GM12872 (cell line): Measurements from ENCODE around the gene SPOCK1.

Experiments
- TF ChIP-seq, protein P1 (sequence below): IDR thresholded peaks from 3 replicates; pipeline ENCODE4 v1.5.1; 2011; ENCODE audit warnings: low read depth, mild to moderate bottlenecking, low read length, moderate library complexity; ENCODE audit not compliant: insufficient read depth

Gene SPOCK1

DNA sequence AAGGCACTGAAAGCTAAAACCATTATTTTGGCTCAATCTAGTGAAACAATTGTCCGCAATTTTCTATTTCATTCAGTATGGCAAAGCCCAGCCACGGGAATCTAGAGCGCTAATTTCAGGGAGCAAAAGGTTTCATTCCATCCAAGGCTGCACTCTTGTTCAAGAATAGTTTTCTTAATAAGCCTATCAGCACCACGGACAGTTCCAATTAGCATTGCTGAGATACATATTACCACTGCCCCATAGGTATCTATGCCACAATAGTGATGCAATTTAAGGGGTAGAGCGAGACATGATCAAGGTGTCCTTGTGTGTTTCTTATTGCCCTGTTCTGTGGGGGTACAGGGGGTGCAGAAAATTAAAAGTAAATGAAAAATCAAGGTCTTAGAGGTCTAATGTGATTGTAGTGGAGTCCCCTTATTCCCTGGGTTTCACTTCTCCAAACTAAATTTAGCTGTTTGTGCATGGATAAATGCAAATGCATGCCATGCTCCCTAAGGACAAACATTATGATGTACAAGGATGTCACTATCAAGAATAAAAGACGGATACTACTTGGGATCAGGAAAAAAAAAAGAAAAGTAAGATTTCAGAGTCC is 45.5 kb downstream of the SPOCK1 start:
- TF ChIP-seq, protein P1, sequence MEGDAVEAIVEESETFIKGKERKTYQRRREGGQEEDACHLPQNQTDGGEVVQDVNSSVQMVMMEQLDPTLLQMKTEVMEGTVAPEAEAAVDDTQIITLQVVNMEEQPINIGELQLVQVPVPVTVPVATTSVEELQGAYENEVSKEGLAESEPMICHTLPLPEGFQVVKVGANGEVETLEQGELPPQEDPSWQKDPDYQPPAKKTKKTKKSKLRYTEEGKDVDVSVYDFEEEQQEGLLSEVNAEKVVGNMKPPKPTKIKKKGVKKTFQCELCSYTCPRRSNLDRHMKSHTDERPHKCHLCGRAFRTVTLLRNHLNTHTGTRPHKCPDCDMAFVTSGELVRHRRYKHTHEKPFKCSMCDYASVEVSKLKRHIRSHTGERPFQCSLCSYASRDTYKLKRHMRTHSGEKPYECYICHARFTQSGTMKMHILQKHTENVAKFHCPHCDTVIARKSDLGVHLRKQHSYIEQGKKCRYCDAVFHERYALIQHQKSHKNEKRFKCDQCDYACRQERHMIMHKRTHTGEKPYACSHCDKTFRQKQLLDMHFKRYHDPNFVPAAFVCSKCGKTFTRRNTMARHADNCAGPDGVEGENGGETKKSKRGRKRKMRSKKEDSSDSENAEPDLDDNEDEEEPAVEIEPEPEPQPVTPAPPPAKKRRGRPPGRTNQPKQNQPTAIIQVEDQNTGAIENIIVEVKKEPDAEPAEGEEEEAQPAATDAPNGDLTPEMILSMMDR, result no peak

DNA sequence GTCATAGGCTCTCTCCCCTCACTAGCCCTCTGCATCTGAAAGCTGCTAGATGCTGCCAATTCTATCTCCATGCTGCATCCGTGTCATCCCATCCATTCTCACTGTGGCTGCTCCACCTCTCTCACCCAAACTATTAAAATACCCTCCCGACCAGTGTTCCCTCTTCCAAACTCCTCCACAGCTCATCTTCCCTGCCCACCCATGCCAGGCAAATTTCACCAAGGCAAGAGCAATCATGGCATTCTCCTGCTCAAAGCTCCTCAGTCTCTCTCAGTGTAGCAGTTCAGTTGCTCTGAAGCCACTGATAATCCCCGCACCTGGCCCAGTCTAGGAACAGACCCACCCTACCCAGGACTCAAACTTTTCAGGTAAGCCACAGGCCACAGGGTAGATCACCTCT is 48.4 kb downstream of the SPOCK1 start:
- TF ChIP-seq, protein P1, result no peak

DNA sequence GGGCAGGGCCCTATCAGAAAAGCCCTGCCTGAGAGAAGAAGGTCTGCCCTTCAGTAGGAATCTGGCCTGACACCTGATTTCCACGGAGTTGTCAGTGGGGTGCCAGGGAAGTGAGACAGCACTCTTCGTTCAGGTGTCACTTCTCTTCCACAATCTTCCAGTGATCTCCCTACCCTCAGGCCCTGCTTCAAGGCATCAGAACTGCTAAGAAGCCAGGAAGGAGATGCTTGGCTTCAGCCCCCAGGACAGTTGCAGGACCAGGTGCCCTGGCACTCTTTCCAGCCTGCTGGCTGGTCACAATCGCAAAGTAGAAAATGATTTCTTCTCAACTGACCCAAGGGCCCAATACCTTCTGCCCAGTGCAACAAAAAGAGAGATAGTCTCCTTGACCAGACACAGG is 50.3 kb downstream of the SPOCK1 start:
- TF ChIP-seq, protein P1, result no peak

DNA sequence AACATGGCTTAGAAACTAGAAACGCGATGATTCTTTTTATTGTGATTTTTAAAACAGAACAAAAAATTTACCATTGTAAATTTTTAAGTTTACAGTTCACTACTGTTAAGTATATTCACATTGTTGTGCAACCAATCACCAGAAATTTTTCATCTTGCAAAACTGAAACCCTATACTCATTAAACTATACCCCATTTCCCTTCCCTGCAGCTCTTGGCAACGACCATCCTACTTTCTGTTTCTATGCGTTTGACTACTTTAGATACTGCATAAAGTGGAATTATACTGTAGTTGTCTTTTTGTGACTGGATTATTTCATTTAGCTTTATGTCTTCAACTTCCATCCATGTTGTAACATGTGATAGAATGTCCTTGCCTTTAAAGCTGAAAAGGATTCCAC is 52.5 kb downstream of the SPOCK1 start:
- TF ChIP-seq, protein P1, result no peak

DNA sequence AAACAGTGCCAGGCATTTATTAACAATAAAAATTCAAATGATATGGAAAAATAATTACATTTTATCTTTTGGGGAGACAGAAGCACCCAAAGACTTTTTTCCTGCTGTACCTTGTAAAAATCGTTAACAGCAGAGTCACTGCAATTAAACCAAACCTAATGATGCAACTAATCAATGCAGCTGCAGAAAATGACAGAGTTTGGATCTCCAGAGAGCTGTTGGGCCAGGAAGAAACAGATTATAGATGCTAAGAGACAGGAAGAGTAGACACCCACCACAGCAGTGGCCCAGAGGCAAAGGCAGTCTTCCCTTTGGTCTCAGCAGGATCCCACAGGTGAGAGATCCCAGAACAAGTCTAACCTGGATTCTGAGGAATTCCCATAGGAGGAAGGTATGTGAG is 53.0 kb downstream of the SPOCK1 start:
- TF ChIP-seq, protein P1, result no peak

DNA sequence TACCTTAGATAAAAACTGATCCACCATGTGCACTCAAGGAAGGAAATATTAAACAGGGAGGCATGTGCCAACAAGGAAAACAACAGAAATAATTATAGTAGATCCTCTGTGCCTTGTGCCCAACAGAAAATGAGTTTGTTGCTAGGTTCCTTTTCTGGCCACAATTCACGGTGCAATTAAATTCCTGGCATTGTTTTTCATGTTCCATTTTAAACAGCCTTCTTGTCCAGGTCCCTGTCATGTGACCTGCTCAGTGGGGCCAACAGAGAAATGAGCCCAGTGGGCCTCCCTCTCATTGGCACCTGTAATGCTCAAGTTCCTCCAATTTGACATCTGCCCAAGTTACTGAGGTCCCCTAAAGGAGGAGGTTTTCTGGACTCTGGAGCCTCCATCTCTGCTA is 56.5 kb downstream of the SPOCK1 start:
- TF ChIP-seq, protein P1, result no peak

DNA sequence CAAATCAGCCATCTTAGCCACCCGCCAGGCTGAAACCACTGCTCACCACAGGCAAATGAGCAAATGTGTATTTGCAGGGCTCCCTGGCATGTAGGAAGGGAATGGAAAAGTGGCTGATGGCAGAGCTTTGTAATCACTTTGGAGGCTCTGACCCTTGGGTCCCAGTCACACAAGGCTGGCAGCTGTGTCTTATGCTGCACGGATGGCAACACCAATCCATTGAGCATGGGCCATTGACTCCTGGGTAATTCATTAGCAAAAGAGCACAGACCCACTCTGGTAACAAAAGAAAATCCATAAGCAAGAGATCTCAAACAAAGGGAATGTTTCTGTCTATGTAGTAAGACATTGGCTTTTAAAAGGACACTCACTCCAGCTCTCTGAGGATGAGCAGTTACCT is 57.6 kb downstream of the SPOCK1 start:
- TF ChIP-seq, protein P1, result no peak
